C4-2B (cell line): ENCODE data around the gene EFNA5.

Experiments
- ZFX ChIP-seq: fragments of 450-650 bp; IDR thresholded peaks from 2 replicates; pipeline ENCODE4 v1.6.1; 2017
- TF ChIP-seq, protein P1 (sequence below): fragments of 450-650 bp; conservative IDR thresholded peaks from 2 replicates; pipeline ENCODE4 v1.5.1; 2017; ENCODE audit warnings: mild to moderate bottlenecking

- TF ChIP-seq, protein P1, sequence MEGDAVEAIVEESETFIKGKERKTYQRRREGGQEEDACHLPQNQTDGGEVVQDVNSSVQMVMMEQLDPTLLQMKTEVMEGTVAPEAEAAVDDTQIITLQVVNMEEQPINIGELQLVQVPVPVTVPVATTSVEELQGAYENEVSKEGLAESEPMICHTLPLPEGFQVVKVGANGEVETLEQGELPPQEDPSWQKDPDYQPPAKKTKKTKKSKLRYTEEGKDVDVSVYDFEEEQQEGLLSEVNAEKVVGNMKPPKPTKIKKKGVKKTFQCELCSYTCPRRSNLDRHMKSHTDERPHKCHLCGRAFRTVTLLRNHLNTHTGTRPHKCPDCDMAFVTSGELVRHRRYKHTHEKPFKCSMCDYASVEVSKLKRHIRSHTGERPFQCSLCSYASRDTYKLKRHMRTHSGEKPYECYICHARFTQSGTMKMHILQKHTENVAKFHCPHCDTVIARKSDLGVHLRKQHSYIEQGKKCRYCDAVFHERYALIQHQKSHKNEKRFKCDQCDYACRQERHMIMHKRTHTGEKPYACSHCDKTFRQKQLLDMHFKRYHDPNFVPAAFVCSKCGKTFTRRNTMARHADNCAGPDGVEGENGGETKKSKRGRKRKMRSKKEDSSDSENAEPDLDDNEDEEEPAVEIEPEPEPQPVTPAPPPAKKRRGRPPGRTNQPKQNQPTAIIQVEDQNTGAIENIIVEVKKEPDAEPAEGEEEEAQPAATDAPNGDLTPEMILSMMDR = no peak
- no peak for TF ChIP-seq ZFX
Observed at GRCh38 chr5:107422494-107422893, 248.2 kb downstream of the EFNA5 start.
